CD14-positive monocyte (primary cell): Measurements from ENCODE around the gene ZWILCH. TPM values are rescaled to one million over a fixed set of nuclear protein-coding genes. Genes with fewer than 3 reads are reported as not detected.
A peak's percentile ranks its signal among the peaks of the same experiment; 100 is the strongest.

ENCODE experiments used
- DNase-seq, 3 donors: peaks; one replicate each; pipeline ENCODE4 v3.0.0-alpha.2; 2011 to 2022
- H2AFZ ChIP-seq: 2 replicates; pipeline ENCODE4 v1.6.0; 2012; ENCODE audit warnings: mild to moderate bottlenecking, low read depth, low read length, inconsistent platforms; ENCODE audit not compliant: insufficient read depth, poor library complexity, severe bottlenecking
- H3K27ac ChIP-seq, 2 donors: 1 replicate in 1 of 2; 2 replicates in 1 of 2; pipeline ENCODE4 v1.5.1; 2012 to 2013; ENCODE audit warnings: low read length in 2 of 2, control low read depth in 1 of 2, inconsistent platforms in 1 of 2, low read depth in 1 of 2, mild to moderate bottlenecking in 1 of 2
- H3K27me3 ChIP-seq, 2 donors: one replicate each; pipeline versions ENCODE4 v1.6.0 to v1.6.1; 2011 to 2013; ENCODE audit warnings: low read length in 2 of 2; ENCODE audit not compliant: control insufficient read depth in 2 of 2, insufficient read depth in 2 of 2
- H3K36me3 ChIP-seq, 2 donors: replicated peaks in 1 of 2; 1 replicate in 1 of 2; 2 replicates in 1 of 2; pipeline versions ENCODE4 v1.5.1 to v1.6.1; 2012 to 2013; ENCODE audit warnings: low read length in 2 of 2, control low read depth in 1 of 2, inconsistent platforms in 1 of 2, mild to moderate bottlenecking in 1 of 2; ENCODE audit not compliant: insufficient read depth in 2 of 2, control insufficient read depth in 1 of 2
- H3K4me1 ChIP-seq, 2 donors: 1 replicate in 1 of 2; 2 replicates in 1 of 2; pipeline versions ENCODE4 v1.5.1 to v1.6.1; 2012 to 2013; ENCODE audit warnings: low read length in 2 of 2, control low read depth in 1 of 2, inconsistent platforms in 1 of 2, mild to moderate bottlenecking in 1 of 2, moderate library complexity in 1 of 2; ENCODE audit not compliant: insufficient read depth in 2 of 2, control insufficient read depth in 1 of 2
- H3K4me2 ChIP-seq: replicated peaks from 2 replicates; pipeline ENCODE3; 2012; ENCODE audit warnings: low read length, moderate library complexity, mild to moderate bottlenecking; ENCODE audit not compliant: poor library complexity, severe bottlenecking; ENCODE audit errors: extremely low read depth
- H3K4me3 ChIP-seq, 3 experiments: fragments of 200-600 bp in 1 of 3; sonication (generic) in 1 of 3; replicated peaks in 1 of 3; 1 replicate in 2 of 3; 2 replicates in 1 of 3; pipeline ENCODE4 v1.5.1; 2011 to 2013; ENCODE audit warnings: low read length in 3 of 3, mild to moderate bottlenecking in 3 of 3, control low read depth in 2 of 3, low read depth in 2 of 3, inconsistent platforms in 1 of 3, moderate library complexity in 1 of 3
- H3K79me2 ChIP-seq: 2 replicates; pipeline ENCODE4 v1.6.0; 2012; ENCODE audit warnings: mild to moderate bottlenecking, control low read depth, inconsistent platforms, low read length, moderate library complexity; ENCODE audit not compliant: insufficient read depth
- H3K9ac ChIP-seq: 2 replicates; pipeline ENCODE4 v1.6.0; 2017; ENCODE audit warnings: low read length, mild to moderate bottlenecking; ENCODE audit not compliant: insufficient read depth, poor library complexity, severe bottlenecking
- H3K9me3 ChIP-seq, 2 donors: replicated peaks in 1 of 2; 1 replicate in 1 of 2; 2 replicates in 1 of 2; pipeline versions ENCODE4 v1.5.1 to v1.6.1; 2012 to 2013; ENCODE audit warnings: low read length in 2 of 2, control low read depth in 1 of 2; ENCODE audit not compliant: control insufficient read depth in 1 of 2, insufficient read depth in 1 of 2
- H4K20me1 ChIP-seq: 2 replicates; pipeline ENCODE4 v1.6.0; 2012; ENCODE audit warnings: mild to moderate bottlenecking, low read length, control low read depth, moderate library complexity; ENCODE audit not compliant: insufficient read depth
- H3K27ac Mint-ChIP-seq, 7 donors: one replicate each; pipeline ENCODE4 v1.8.0; 2020; ENCODE audit warnings: mild to moderate bottlenecking in 7 of 7, mixed read lengths in 7 of 7, moderate library complexity in 6 of 7, inconsistent platforms in 2 of 7
- H3K27me3 Mint-ChIP-seq, 3 donors: one replicate each; pipeline ENCODE4 v1.8.0; 2021 to 2022; ENCODE audit warnings: low read depth in 3 of 3, mild to moderate bottlenecking in 3 of 3, mixed read lengths in 3 of 3, moderate library complexity in 3 of 3, inconsistent platforms in 1 of 3
- H3K36me3 Mint-ChIP-seq, 2 donors: one replicate each; pipeline ENCODE4 v1.8.0; 2020; ENCODE audit warnings: mixed read lengths in 2 of 2, inconsistent platforms in 1 of 2, mild to moderate bottlenecking in 1 of 2
- H3K4me1 Mint-ChIP-seq: one replicate; pipeline ENCODE4 v1.8.0; 2020; ENCODE audit warnings: mild to moderate bottlenecking, mixed read lengths
- H3K4me3 Mint-ChIP-seq, 2 donors: one replicate each; pipeline ENCODE4 v1.8.0; 2020; ENCODE audit warnings: mild to moderate bottlenecking in 2 of 2, mixed read lengths in 2 of 2, moderate library complexity in 1 of 2
- H3K9me3 Mint-ChIP-seq, 7 donors: one replicate each; pipeline ENCODE4 v1.8.0; 2020 to 2022; ENCODE audit warnings: mixed read lengths in 7 of 7, mild to moderate bottlenecking in 6 of 7, moderate library complexity in 6 of 7, inconsistent platforms in 2 of 7
- WGBS: methylation state at CpG from one replicate; pipeline ENCODE4 v1.1.5; 2013; ENCODE audit warnings: missing lambda C conversion rate; ENCODE audit not compliant: insufficient coverage; 5-methylcytosine and 5-hydroxymethylcytosine counted together
- intact Hi-C, 2 donors: fragments of 100-400 bp; cut with micrococcal nuclease; formaldehyde crosslinking; loops; one replicate each; pipeline versions ENCODE4 v1.15.0 to v1.15.1; 2023
- polyA plus RNA-seq, 3 donors: library from polyadenylated mRNA; depleted of rRNA in 1 of 3; unstranded in 2 of 3; stranded (reverse) in 1 of 3; fragments of 300-500 nt in 2 of 3; fragments of >200 nt in 1 of 3; fragmentation: Illumina TruSeq in 2 of 3; gene quantifications; 1 replicate in 2 of 3; 2 replicates in 1 of 3; pipeline ENCODE4 v1.2.3, GENCODE V29; 2012 to 2021
- TF ChIP-seq, protein P1 (sequence below): fragments of 200-600 bp; IDR thresholded peaks from one replicate; pipeline ENCODE4 v1.8.0; 2022; ENCODE audit warnings: antibody characterized with exemption, mild to moderate bottlenecking

ZWILCH gene
- polyA plus RNA-seq, 3 donors: 1.4 to 3.1 (median 2.4) TPM

DNA sequence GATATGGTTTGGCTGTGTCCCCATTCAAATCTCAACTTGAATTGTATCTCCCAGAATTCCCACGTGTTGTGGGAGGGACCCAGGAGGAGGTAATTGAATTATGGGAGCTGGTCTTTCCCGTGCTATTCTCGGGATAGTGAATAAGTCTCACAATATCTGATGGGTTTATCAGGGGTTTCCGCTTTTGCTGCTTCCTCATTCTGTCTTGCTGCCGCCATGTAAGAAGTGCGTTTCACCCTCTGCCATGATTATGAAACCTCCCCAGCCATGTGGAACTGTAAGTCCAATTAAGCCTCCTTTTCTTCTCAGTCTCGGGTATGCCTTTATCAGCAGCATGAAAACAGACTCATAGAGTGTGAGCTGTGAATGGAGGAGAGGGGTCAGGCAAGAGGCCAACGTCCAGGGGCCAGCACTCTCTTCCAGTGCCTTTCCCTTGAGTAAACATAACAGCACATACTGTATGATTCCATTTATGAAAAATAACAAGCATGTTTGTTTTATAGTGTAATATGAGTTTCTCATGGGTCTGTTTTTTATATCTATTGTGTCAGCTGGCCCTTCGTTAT is 76.9 kb downstream of the ZWILCH start:
- no peaks in the 10 kb centered on the region for H4K20me1 ChIP-seq
- Mint-ChIP-seq H3K4me3 (no peak overlapping the region), H3K27ac (no peak overlapping the region), H3K27me3 (peaks cover 5 to 7% (median 6%) of the 10 kb centered on the region in 3 donors), H3K4me1 (peaks cover 11% of the 10 kb centered on the region), H3K9me3 (peaks cover 3 to 14% (median 7%) of the 10 kb centered on the region in 7 donors), H3K36me3 (no peaks in the 10 kb centered on the region)
- TF ChIP-seq, protein P1, sequence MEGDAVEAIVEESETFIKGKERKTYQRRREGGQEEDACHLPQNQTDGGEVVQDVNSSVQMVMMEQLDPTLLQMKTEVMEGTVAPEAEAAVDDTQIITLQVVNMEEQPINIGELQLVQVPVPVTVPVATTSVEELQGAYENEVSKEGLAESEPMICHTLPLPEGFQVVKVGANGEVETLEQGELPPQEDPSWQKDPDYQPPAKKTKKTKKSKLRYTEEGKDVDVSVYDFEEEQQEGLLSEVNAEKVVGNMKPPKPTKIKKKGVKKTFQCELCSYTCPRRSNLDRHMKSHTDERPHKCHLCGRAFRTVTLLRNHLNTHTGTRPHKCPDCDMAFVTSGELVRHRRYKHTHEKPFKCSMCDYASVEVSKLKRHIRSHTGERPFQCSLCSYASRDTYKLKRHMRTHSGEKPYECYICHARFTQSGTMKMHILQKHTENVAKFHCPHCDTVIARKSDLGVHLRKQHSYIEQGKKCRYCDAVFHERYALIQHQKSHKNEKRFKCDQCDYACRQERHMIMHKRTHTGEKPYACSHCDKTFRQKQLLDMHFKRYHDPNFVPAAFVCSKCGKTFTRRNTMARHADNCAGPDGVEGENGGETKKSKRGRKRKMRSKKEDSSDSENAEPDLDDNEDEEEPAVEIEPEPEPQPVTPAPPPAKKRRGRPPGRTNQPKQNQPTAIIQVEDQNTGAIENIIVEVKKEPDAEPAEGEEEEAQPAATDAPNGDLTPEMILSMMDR: no peak
- 100% methylated on average over 1 of the region's 9 CpGs for WGBS
- peak overlapping the region; percentile 33 for H2AFZ ChIP-seq
- H3K27ac ChIP-seq: no peak overlapping the region
- peak; percentile 9 to 52 (median 37) for DNase-seq
- peaks cover 0 to 3% of the 10 kb centered on the region in 2 donors for H3K9me3 ChIP-seq
- H3K79me2 ChIP-seq: no peaks in the 10 kb centered on the region
- H3K4me2 ChIP-seq: no peak overlapping the region
- H3K27me3 ChIP-seq: no peaks in the 10 kb centered on the region
- H3K4me1 ChIP-seq: peaks cover 0 to 30% of the 10 kb centered on the region in 2 donors
- intact Hi-C loops: no loop called here
- no peak overlapping the region for H3K9ac ChIP-seq
- H3K36me3 ChIP-seq: no peaks in the 10 kb centered on the region
- no peak overlapping the region for H3K4me3 ChIP-seq

DNA sequence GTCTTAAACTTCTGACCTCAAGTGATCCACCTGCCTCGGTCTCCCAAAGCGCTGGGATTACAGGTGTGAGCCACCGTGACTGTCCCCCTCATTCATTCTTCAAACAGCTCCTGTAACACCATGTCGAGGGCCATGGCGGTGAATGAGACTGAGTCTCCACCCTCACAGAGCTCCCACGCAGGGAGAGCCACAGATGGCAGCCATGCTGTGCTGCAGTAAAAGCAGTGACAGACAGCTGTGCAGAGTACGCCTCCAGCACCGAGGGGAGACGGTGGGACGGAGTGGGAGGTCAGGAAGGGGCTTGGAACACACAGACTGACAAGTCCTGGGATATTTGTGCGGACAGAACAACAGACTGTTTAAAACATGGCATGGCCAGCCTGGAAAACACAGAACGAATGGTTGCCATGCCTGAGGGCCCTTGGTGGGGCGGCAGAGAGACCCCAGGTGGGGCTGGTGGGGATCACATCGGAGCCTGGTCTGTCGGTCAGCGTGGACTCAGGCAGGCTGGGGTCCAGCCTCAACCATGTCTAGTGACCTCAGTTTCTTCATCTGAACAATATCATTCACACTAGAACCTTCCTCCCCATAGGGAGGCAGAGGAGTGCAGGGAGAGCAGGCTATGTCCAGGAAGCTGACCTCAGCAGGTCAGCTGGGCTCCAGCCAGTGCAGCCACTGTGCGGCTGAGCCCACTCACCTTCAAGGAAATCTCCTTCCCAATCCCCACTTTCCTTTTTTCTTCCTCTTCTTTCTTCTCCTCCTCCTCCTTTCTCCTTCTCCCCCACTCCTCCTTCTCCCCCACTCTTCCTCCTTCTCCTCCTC is 81.2 kb downstream of the ZWILCH start:
- Histone ChIP-seq H3K9ac (no peak overlapping the region), H3K9me3 (peaks cover 0 to 3% of the 10 kb centered on the region in 2 donors), H4K20me1 (no peaks in the 10 kb centered on the region), H3K36me3 (no peaks in the 10 kb centered on the region), H3K4me2 (no peak overlapping the region), H3K4me3 (no peak overlapping the region), H3K79me2 (no peaks in the 10 kb centered on the region), H2AFZ (no peak overlapping the region), H3K27me3 (no peaks in the 10 kb centered on the region), H3K4me1 (peaks cover 0 to 9% of the 10 kb centered on the region in 2 donors), H3K27ac (no peak overlapping the region)
- Mint-ChIP-seq H3K27me3 (peaks cover 5% of the 10 kb centered on the region in 3 donors), H3K4me1 (peaks cover 8% of the 10 kb centered on the region), H3K36me3 (no peaks in the 10 kb centered on the region), H3K4me3 (no peak overlapping the region), H3K27ac (peak overlapping the region in 1 of 7 donors; percentile 68), H3K9me3 (peaks cover 3 to 13% (median 7%) of the 10 kb centered on the region in 7 donors)
- WGBS: 90% methylated on average over 14 of the region's 17 CpGs
- no peak for DNase-seq
- TF ChIP-seq, protein P1: no peak
- intact Hi-C loops: no loop called here
